AG09309 (cell line): Measurements from ENCODE around the gene LIN7B.

Source experiments
- DNase-seq: peaks from one replicate; pipeline ENCODE4 v3.0.0-alpha.2; 2010; ENCODE audit warnings: low read depth
- H3K4me3 ChIP-seq: 2 replicates; pipeline ENCODE4 v1.5.1; 2011; ENCODE audit warnings: mild to moderate bottlenecking, low read depth, low read length, moderate library complexity; ENCODE audit not compliant: control insufficient read depth
- TF ChIP-seq, protein P1 (sequence below): IDR thresholded peaks from 2 replicates; pipeline ENCODE4 v1.5.1; 2011; ENCODE audit warnings: mild to moderate bottlenecking, low read depth, low read length, inconsistent platforms; ENCODE audit not compliant: insufficient read depth, control insufficient read depth; ENCODE audit errors: missing control alignments

Gene LIN7B

DNA sequence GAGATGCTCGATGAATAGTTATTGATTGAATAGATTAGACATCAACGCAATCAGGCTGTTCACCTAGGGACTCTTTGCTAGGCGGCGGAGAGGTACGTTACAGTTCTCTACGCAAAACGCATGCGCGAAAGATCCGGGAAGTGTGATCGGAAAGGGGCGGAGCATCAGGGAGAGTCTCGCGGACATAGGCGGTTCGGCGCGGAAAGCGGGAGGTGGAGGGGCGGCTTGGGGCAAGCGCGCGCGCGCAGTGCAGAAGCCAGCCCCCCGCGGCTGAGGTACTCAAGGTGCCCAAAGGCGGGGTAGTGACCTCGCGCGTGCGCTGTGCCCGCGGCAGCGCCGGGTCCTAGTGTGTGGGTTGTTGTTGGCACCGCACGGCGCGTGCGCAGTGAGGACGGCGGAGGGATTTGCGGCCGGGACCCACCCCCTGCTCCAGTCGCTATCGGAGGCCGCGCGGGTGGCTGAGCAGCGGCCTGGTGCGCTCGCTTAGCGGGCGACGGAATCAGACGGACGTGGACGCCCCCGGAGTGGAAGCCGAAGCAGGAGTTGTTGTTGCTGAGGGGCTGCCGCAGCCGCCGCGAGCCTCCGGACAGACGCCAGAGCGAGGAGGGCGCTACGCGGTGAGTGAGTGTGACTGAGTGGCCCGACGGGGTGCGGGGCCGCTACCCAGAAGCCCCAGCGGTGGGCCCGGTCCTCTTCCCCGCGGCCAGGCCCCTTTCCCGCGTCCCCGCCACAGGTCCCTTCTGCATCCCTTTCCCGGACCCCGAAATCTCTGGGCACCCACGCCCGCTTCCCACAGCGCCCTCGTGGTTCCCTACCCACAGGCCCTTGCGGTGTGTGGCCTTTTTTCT, 28.9 kb upstream of the LIN7B start, which contains the start of gene SNRNP70:
TSS of gene SNRNP70 (plus strand) at position 432 of the 848 bp plus-strand sequence. CDS start 964 bp downstream, outside the sequence.
- DNase-seq, result peak; percentile 98
- H3K4me3 ChIP-seq, result peak within 1 kb of the TSS; percentile 93
- TF ChIP-seq, protein P1, sequence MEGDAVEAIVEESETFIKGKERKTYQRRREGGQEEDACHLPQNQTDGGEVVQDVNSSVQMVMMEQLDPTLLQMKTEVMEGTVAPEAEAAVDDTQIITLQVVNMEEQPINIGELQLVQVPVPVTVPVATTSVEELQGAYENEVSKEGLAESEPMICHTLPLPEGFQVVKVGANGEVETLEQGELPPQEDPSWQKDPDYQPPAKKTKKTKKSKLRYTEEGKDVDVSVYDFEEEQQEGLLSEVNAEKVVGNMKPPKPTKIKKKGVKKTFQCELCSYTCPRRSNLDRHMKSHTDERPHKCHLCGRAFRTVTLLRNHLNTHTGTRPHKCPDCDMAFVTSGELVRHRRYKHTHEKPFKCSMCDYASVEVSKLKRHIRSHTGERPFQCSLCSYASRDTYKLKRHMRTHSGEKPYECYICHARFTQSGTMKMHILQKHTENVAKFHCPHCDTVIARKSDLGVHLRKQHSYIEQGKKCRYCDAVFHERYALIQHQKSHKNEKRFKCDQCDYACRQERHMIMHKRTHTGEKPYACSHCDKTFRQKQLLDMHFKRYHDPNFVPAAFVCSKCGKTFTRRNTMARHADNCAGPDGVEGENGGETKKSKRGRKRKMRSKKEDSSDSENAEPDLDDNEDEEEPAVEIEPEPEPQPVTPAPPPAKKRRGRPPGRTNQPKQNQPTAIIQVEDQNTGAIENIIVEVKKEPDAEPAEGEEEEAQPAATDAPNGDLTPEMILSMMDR, result no peak

DNA sequence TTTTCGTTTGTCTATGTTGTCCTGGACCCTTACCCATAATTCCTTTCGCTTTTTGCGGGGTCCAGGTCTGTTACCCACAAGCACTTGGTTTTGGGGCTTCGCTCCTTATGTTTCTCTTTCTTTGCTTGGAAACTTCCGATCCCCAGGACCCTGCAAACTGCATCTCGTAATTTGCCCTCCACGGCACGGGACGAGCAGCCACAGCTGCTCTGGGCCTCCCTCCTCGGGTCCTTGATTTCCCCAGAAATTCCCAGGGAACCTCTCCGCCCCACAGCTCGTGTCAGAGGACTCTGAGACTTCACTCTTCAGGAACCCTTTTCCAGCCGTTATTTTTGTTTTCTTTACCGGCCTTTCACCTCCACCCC, 28.3 kb upstream of the LIN7B start:
- TF ChIP-seq, protein P1, result no peak
- DNase-seq, result no peak
- peak overlapping the region; percentile 93 for H3K4me3 ChIP-seq

- H3K4me3 ChIP-seq, result peak overlapping the region; percentile 93
- no peak for DNase-seq
- TF ChIP-seq, protein P1, result no peak
These were observed 27.9 kb upstream of the LIN7B start for GRCh38 chr19:49086296-49086695.

- TF ChIP-seq, protein P1, result no peak
- no peak for DNase-seq
- H3K4me3 ChIP-seq, result no peak overlapping the region
These were observed 22.7 kb upstream of the LIN7B start for GRCh38 chr19:49091391-49092038.

GRCh38 chr19:49092686-49093085, 21.5 kb upstream of the LIN7B start:
- H3K4me3 ChIP-seq, result no peak overlapping the region
- TF ChIP-seq, protein P1, result no peak
- no peak for DNase-seq

GRCh38 chr19:49094505-49095482, 19.4 kb upstream of the LIN7B start:
- TF ChIP-seq, protein P1, result no peak
- no peak overlapping the region for H3K4me3 ChIP-seq
- DNase-seq, result no peak
